Endothelial cell of umbilical vein (primary cell): ENCODE results near the gene ANXA11.

ENCODE experiments used
- EZH2 ChIP-seq: IDR thresholded peaks from 2 replicates; pipeline ENCODE4 v1.6.1; 2012; ENCODE audit warnings: borderline replicate concordance, low read depth, mild to moderate bottlenecking, moderate library complexity, low read length, inconsistent platforms; ENCODE audit not compliant: severe bottlenecking
- FOS ChIP-seq: IDR thresholded peaks from 2 replicates; pipeline ENCODE4 v1.6.1; 2011; ENCODE audit warnings: mild to moderate bottlenecking, low read length, moderate library complexity, borderline replicate concordance; ENCODE audit not compliant: insufficient read depth
- GATA2 ChIP-seq: IDR thresholded peaks from 2 replicates; pipeline ENCODE4 v1.7.0; 2011; ENCODE audit warnings: low read depth, mild to moderate bottlenecking, moderate library complexity, mixed read lengths, low read length; ENCODE audit not compliant: insufficient read length, insufficient read depth
- JUN ChIP-seq: IDR thresholded peaks from 2 replicates; pipeline ENCODE4 v1.6.1; 2011; ENCODE audit warnings: borderline replicate concordance, low read depth; ENCODE audit not compliant: insufficient read length, insufficient read depth
- POLR2A ChIP-seq: IDR thresholded peaks from 2 replicates; pipeline ENCODE4 v1.6.1; 2012; ENCODE audit warnings: low read depth, mild to moderate bottlenecking, control low read depth, low read length
- POLR2AphosphoS5 ChIP-seq: IDR thresholded peaks from 2 replicates; pipeline ENCODE4 v1.6.1; 2012; ENCODE audit warnings: low read depth, mild to moderate bottlenecking, control low read depth, low read length, moderate library complexity; ENCODE audit not compliant: insufficient read depth
- TF ChIP-seq, protein P1 (sequence below), 2 donors: IDR thresholded peaks; 1 replicate in 1 of 2; 2 replicates in 1 of 2; pipeline ENCODE4 v1.5.1; 2011; ENCODE audit warnings: low read length in 2 of 2, mild to moderate bottlenecking in 2 of 2, moderate library complexity in 2 of 2, control low read depth in 1 of 2, inconsistent platforms in 1 of 2, low read depth in 1 of 2; ENCODE audit not compliant: insufficient read depth in 1 of 2; ENCODE audit errors: extremely low read depth in 1 of 2

GRCh38 chr10:80196270-80196949 lies 8.9 kb downstream of the ANXA11 start:
- no peak for TF ChIP-seq POLR2AphosphoS5
- no peak for TF ChIP-seq EZH2
- no peak for TF ChIP-seq POLR2A
- TF ChIP-seq, protein P1, sequence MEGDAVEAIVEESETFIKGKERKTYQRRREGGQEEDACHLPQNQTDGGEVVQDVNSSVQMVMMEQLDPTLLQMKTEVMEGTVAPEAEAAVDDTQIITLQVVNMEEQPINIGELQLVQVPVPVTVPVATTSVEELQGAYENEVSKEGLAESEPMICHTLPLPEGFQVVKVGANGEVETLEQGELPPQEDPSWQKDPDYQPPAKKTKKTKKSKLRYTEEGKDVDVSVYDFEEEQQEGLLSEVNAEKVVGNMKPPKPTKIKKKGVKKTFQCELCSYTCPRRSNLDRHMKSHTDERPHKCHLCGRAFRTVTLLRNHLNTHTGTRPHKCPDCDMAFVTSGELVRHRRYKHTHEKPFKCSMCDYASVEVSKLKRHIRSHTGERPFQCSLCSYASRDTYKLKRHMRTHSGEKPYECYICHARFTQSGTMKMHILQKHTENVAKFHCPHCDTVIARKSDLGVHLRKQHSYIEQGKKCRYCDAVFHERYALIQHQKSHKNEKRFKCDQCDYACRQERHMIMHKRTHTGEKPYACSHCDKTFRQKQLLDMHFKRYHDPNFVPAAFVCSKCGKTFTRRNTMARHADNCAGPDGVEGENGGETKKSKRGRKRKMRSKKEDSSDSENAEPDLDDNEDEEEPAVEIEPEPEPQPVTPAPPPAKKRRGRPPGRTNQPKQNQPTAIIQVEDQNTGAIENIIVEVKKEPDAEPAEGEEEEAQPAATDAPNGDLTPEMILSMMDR (IDR thresholded peaks at IDR 0.05; ENCODE audit: extremely low read depth in 1 of 2, insufficient read depth in 1 of 2, low read depth in 1 of 2, low read length in 2 of 2), result no peak
- TF ChIP-seq JUN, result no peak
- TF ChIP-seq FOS, result no peak
- TF ChIP-seq GATA2, result no peak
